ENCODE measurements around the gene PMFBP1. TPM values are rescaled to one million over a fixed set of nuclear protein-coding genes. Genes with fewer than 3 reads are reported as not detected.

PMFBP1 gene
- total RNA-seq (2014; rRNA removed; shearing (Covaris generic)): 0.04 and 0.52 TPM in 2 replicates

DNA sequence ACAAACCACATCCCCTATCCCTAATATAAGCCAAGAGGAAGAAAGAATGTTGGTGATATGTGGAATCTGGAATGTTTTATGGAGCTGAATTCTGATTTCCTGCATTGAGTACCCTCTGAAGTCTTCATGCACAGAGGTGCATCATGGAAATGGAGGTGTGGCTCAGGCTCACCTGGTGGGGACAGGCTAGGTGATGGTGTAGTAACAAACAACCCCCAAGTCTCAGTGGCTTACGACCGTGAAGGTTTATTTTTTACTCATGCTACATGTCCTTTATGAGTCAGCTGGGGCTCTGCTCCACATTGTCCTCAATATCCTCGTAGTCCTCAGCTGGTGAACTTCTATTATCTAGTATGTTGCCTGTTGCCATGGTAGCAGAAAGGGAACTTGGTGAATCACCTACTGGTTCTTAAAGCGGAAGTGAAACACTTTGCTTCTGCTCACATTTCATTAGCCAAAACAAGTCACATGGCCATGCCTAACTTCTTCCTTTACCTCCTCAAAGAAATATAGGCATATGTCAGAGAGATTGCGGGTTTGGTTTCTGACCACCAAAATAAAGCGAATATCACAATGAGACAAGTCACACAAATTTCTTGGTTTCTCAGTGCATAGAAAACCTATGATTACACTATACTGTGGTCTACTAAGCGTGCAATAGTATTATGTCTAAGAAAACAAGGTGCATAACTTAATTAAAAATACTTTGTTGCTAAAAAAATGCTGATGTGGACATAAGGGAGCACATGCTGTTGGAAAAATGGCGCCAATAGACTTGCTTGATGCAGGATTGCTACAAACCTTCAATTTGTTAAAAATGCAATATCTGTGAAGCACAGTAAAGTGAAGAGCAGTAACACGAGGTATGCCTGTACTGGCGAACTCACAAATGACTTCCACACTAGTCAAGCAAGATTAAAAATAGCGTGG lies at the start of gene PMFBP1:
Gene PMFBP1, minus strand, starts transcription at position 51 of the 930 bp plus-strand sequence. CDS start 947 bp downstream, outside the sequence.
- Histone ChIP-seq H3K4me3 (ENCODE audit: insufficient read depth, low read depth, low read length) (no peak within 1 kb of the TSS), H3K27me3 (ENCODE audit: control insufficient read depth, insufficient read depth, low read length) (no peaks in the 10 kb centered on the region), H3K36me3 (replicated peaks; ENCODE audit: control insufficient read depth, insufficient read depth, low read length) (no peaks in the 10 kb centered on the region)
- no peak for DNase-seq

- Histone ChIP-seq H3K27me3 (ENCODE audit: control insufficient read depth, insufficient read depth, low read length) (no peaks in the 10 kb centered on the region; the same call in 1 of the 2 replicates), H3K4me3 (ENCODE audit: insufficient read depth, low read depth, low read length) (no peak overlapping the region), H3K36me3 (replicated peaks; ENCODE audit: control insufficient read depth, insufficient read depth, low read length) (no peaks in the 10 kb centered on the region)
- DNase-seq: no peak
Measured at GRCh38 chr16:72221630-72222024, 49.7 kb upstream of the PMFBP1 start.

GRCh38 chr16:72220875-72221629 lies 49.1 kb upstream of the PMFBP1 start:
- no peak overlapping the region for H3K4me3 ChIP-seq (ENCODE audit: insufficient read depth, low read depth, low read length)
- H3K27me3 ChIP-seq (ENCODE audit: control insufficient read depth, insufficient read depth, low read length): no peaks in the 10 kb centered on the region; the same call in 1 of the 2 replicates
- no peak for DNase-seq
- no peaks in the 10 kb centered on the region for H3K36me3 ChIP-seq (replicated peaks; ENCODE audit: control insufficient read depth, insufficient read depth, low read length)

DNA sequence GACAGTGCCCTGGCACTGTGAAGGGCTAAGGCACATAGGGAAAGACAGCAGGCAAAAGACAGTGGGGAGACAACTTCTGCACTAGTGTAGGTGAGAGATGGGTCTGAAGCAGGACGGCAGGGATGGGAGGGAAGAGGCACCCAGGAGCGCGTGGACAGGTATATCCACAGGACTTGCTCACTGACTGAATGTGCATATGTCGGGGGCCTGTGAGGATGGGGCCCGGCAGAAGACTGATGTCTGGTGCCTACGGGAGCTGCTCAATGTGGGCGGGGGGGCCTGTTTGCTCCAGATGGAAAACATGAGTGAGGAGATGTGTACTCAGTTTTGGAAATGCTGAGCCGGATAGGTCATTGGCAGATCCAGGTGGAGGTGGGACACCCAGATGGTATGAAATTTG lies 47.3 kb upstream of the PMFBP1 start:
- no peak for DNase-seq
- no peaks in the 10 kb centered on the region for H3K36me3 ChIP-seq (replicated peaks; ENCODE audit: control insufficient read depth, insufficient read depth, low read length)
- no peaks in the 10 kb centered on the region; the same call in 1 of the 2 replicates for H3K27me3 ChIP-seq (ENCODE audit: control insufficient read depth, insufficient read depth, low read length)
- no peak overlapping the region for H3K4me3 ChIP-seq (ENCODE audit: insufficient read depth, low read depth, low read length)

GRCh38 chr16:72216767-72217166 lies 44.8 kb upstream of the PMFBP1 start:
- Histone ChIP-seq H3K4me3 (ENCODE audit: insufficient read depth, low read depth, low read length) (no peak overlapping the region), H3K27me3 (ENCODE audit: control insufficient read depth, insufficient read depth, low read length) (no peaks in the 10 kb centered on the region; the same call in 1 of the 2 replicates), H3K36me3 (replicated peaks; ENCODE audit: control insufficient read depth, insufficient read depth, low read length) (no peaks in the 10 kb centered on the region)
- no peak for DNase-seq

DNA sequence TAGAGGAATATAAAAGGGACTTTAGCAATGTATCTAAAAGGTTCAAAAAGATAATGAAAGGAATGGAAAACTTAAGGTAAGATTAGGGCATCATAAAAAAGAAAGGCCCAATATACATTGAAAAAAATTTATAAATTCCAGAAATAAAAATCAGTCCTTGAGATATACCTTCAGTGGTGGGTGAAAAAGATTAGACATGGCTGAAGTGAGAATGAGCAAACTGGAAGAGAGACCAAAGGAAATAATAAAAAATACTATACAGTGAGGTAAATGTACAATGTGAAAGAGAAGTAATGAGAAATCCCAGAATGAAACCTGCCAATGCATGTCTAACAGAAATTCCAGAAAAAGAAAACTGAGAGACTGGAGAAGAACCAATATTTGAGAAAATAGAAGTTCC lies 42.9 kb upstream of the PMFBP1 start:
- Histone ChIP-seq H3K4me3 (ENCODE audit: insufficient read depth, low read depth, low read length) (no peak overlapping the region), H3K36me3 (replicated peaks; ENCODE audit: control insufficient read depth, insufficient read depth, low read length) (no peaks in the 10 kb centered on the region), H3K27me3 (ENCODE audit: control insufficient read depth, insufficient read depth, low read length) (no peaks in the 10 kb centered on the region)
- DNase-seq: no peak

GRCh38 chr16:72211110-72211509 lies 39.2 kb upstream of the PMFBP1 start:
- H3K27me3 ChIP-seq (ENCODE audit: control insufficient read depth, insufficient read depth, low read length): no peaks in the 10 kb centered on the region
- DNase-seq: no peak
- H3K4me3 ChIP-seq (ENCODE audit: insufficient read depth, low read depth, low read length): no peak overlapping the region
- H3K36me3 ChIP-seq (replicated peaks; ENCODE audit: control insufficient read depth, insufficient read depth, low read length): no peaks in the 10 kb centered on the region

- Histone ChIP-seq H3K27me3 (ENCODE audit: control insufficient read depth, insufficient read depth, low read length) (no peaks in the 10 kb centered on the region), H3K4me3 (ENCODE audit: insufficient read depth, low read depth, low read length) (no peak overlapping the region), H3K36me3 (replicated peaks; ENCODE audit: control insufficient read depth, insufficient read depth, low read length) (no peaks in the 10 kb centered on the region)
- DNase-seq: no peak
Measured at GRCh38 chr16:72210555-72210954, 38.6 kb upstream of the PMFBP1 start.

DNA sequence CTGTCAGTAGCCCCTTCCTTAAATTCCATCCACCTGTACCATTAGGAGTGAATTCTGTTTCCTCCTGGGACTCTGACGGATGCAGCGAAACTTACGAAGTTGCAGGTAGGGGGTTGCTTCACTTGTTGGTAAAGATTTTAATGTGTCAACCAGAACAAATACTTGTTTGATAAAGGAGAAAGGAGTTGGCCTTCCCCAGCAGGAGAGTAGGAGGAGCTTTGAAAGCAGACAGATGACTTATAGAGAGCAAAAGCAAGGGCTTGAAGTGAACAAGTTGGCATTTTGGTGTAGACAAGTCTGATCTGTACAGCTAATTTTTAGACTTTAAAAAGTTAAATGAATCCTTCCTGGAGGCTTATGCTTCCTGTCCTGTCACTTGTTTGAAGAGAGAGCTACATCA lies 38.1 kb upstream of the PMFBP1 start:
- no peak for DNase-seq
- H3K36me3 ChIP-seq (replicated peaks; ENCODE audit: control insufficient read depth, insufficient read depth, low read length): no peaks in the 10 kb centered on the region
- H3K4me3 ChIP-seq (ENCODE audit: insufficient read depth, low read depth, low read length): no peak overlapping the region
- no peaks in the 10 kb centered on the region for H3K27me3 ChIP-seq (ENCODE audit: control insufficient read depth, insufficient read depth, low read length)

DNA sequence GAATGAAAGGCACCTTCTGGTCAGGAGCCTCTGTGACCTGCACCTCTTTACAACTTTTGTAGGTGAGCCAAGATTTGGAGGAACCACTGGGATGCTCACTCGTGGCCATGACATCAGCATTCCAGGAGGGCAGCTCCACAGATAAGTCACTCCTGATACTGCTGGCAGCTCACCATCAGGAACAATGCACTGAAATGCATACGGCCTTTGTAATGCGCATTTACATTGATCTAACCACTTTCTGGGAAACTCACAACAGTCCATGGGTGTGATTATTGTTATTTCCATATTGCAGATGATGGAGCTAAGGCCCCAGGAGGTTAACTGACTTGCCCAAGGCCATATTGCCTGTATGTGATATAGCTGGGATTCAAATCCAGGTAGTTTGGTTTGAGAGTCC lies 34.3 kb upstream of the PMFBP1 start:
- no peak overlapping the region for H3K4me3 ChIP-seq (ENCODE audit: insufficient read depth, low read depth, low read length)
- no peak for DNase-seq
- H3K27me3 ChIP-seq (ENCODE audit: control insufficient read depth, insufficient read depth, low read length): no peaks in the 10 kb centered on the region
- no peaks in the 10 kb centered on the region for H3K36me3 ChIP-seq (replicated peaks; ENCODE audit: control insufficient read depth, insufficient read depth, low read length)

DNA sequence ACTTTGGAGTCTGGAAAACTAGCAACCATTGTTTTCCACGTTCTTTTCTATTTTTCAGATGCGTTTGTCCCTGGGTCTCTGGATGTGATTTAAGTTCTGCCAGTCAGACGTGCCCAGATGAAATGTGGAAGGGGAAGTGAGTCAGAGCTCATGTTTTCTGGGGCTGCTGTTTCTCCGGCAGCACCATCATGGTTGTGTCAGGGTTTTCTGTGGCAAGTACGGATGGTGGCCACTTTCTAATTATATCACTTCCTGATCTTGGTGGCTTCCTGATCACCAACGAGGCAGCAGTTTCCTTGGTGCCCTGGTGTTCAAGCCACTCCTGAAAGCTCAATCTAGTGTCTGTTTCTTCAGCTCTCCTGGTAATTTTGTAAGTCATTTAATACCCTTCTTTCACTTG lies 31.4 kb upstream of the PMFBP1 start:
- Histone ChIP-seq H3K27me3 (ENCODE audit: control insufficient read depth, insufficient read depth, low read length) (no peaks in the 10 kb centered on the region), H3K36me3 (replicated peaks; ENCODE audit: control insufficient read depth, insufficient read depth, low read length) (no peaks in the 10 kb centered on the region), H3K4me3 (ENCODE audit: insufficient read depth, low read depth, low read length) (no peak overlapping the region)
- no peak for DNase-seq

DNA sequence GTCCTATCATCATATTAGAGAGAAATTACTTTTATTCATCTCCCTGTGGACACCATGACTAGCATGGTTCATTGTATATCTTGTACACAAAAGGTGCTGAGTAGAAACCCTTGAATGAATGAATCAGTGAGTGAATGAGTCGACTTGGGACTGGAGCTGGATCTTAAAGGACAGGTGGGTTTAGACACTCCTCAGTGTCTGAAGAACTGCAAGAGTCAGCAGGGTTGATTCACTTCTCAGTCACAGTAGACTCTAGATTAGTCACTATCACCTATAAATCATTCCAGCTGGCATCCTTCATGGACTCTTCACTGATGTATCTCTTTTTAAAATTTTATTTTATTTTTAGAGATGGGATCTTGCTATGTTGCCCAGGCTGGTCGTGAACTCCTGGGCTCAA lies 30.1 kb upstream of the PMFBP1 start:
- H3K27me3 ChIP-seq (ENCODE audit: control insufficient read depth, insufficient read depth, low read length): no peaks in the 10 kb centered on the region
- H3K4me3 ChIP-seq (ENCODE audit: insufficient read depth, low read depth, low read length): no peak overlapping the region
- H3K36me3 ChIP-seq (replicated peaks; ENCODE audit: control insufficient read depth, insufficient read depth, low read length): no peaks in the 10 kb centered on the region
- DNase-seq: no peak

GRCh38 chr16:72201387-72201786 lies 29.4 kb upstream of the PMFBP1 start:
- no peaks in the 10 kb centered on the region for H3K36me3 ChIP-seq (replicated peaks; ENCODE audit: control insufficient read depth, insufficient read depth, low read length)
- H3K27me3 ChIP-seq (ENCODE audit: control insufficient read depth, insufficient read depth, low read length): no peaks in the 10 kb centered on the region
- DNase-seq: no peak
- H3K4me3 ChIP-seq (ENCODE audit: insufficient read depth, low read depth, low read length): no peak overlapping the region

GRCh38 chr16:72199761-72200337 lies 27.9 kb upstream of the PMFBP1 start:
- DNase-seq: no peak
- no peaks in the 10 kb centered on the region for H3K36me3 ChIP-seq (replicated peaks; ENCODE audit: control insufficient read depth, insufficient read depth, low read length)
- H3K4me3 ChIP-seq (ENCODE audit: insufficient read depth, low read depth, low read length): no peak overlapping the region
- no peaks in the 10 kb centered on the region for H3K27me3 ChIP-seq (ENCODE audit: control insufficient read depth, insufficient read depth, low read length)
